K562 (cell line): Measurements from ENCODE around the gene NUP62. TPM values are rescaled to one million over a fixed set of nuclear protein-coding genes. Genes with fewer than 3 reads are reported as not detected.
A peak's percentile ranks its signal among the peaks of the same experiment; 100 is the strongest.

Experiments used
- GTF3C2 ChIP-seq: IDR thresholded peaks from 3 replicates; pipeline ENCODE4 v1.6.1; 2011; ENCODE audit warnings: borderline replicate concordance, mild to moderate bottlenecking, moderate library complexity; ENCODE audit not compliant: insufficient read length; ENCODE audit errors: extremely low read depth
- HMG20B ChIP-seq: fragments of 250-450 bp; sonication (Bioruptor Pico); IDR thresholded peaks from 2 replicates; pipeline ENCODE4 v1.5.0; 2021; ENCODE audit warnings: mild to moderate bottlenecking
- KDM5B ChIP-seq: fragments of 200-600 bp; sonication (generic); IDR thresholded peaks from 2 replicates; pipeline ENCODE4 v1.6.1; 2012; ENCODE audit warnings: low read depth, mild to moderate bottlenecking, moderate library complexity, low read length, control low read depth, inconsistent platforms; ENCODE audit not compliant: insufficient replicate concordance
- MCM5 ChIP-seq: fragments of 450-650 bp; IDR thresholded peaks from 2 replicates; pipeline ENCODE4 v1.6.1; 2016; ENCODE audit warnings: low read depth
- ZBTB17 ChIP-seq: fragments of 450-650 bp; formaldehyde crosslinking; IDR thresholded peaks from 2 replicates; pipeline ENCODE4 v1.4.0; 2020; ENCODE audit warnings: mild to moderate bottlenecking
- ZBTB40 ChIP-seq, 2 experiments: fragments of 450-650 bp in 1 of 2; sonication (generic) in 1 of 2; formaldehyde crosslinking in 1 of 2; IDR thresholded peaks; 2 replicates each; pipeline versions ENCODE4 v1.7.1 to v1.9.0; 2016 to 2022; ENCODE audit warnings: inconsistent platforms in 1 of 2, mild to moderate bottlenecking in 1 of 2, missing genetic modification reagents in 1 of 2
- polyA plus RNA-seq, 8 experiments: library from polyadenylated mRNA; depleted of rRNA in 4 of 8; stranded (reverse) in 5 of 8; unstranded in 3 of 8; fragments of >200 nt; fragmentation: Nextera tagmentation in 2 of 8; fragmentation: Illumina TruSeq in 1 of 8; extraction: Ambion mirVana in 2 of 8; extraction: Trizol in 1 of 8; gene quantifications; 2 replicates each; pipeline versions ENCODE4 v1.2.1 to v1.2.3, GENCODE V29; 2011 to 2014; ENCODE audit warnings: inconsistent platforms in 1 of 8, missing spikeins in 1 of 8
- total RNA-seq, 7 experiments: library from RNA; depleted of rRNA in 6 of 7; stranded (reverse); fragments of >200 nt in 6 of 7; fragmentation: Illumina TruSeq in 2 of 7; extraction: Trizol in 2 of 7; gene quantifications; 2 replicates each; pipeline versions ENCODE4 v1.2.1 to v1.2.3, GENCODE V29; 2011 to 2021; ENCODE audit warnings: low replicate concordance in 1 of 7
- TF ChIP-seq, protein P1 (sequence below): sonication (generic); formaldehyde crosslinking; IDR thresholded peaks from 2 replicates; pipeline ENCODE4 v1.8.0; 2023; ENCODE audit warnings: missing genetic modification reagents, mild to moderate bottlenecking, borderline replicate concordance

NUP62 gene
- total and polyA plus RNA-seq, 9 of the 15 experiments (the other 6 are each of a cell fraction or from before 2014, with no cell fraction given): 16.9 to 109 (median 66.0) TPM

DNA sequence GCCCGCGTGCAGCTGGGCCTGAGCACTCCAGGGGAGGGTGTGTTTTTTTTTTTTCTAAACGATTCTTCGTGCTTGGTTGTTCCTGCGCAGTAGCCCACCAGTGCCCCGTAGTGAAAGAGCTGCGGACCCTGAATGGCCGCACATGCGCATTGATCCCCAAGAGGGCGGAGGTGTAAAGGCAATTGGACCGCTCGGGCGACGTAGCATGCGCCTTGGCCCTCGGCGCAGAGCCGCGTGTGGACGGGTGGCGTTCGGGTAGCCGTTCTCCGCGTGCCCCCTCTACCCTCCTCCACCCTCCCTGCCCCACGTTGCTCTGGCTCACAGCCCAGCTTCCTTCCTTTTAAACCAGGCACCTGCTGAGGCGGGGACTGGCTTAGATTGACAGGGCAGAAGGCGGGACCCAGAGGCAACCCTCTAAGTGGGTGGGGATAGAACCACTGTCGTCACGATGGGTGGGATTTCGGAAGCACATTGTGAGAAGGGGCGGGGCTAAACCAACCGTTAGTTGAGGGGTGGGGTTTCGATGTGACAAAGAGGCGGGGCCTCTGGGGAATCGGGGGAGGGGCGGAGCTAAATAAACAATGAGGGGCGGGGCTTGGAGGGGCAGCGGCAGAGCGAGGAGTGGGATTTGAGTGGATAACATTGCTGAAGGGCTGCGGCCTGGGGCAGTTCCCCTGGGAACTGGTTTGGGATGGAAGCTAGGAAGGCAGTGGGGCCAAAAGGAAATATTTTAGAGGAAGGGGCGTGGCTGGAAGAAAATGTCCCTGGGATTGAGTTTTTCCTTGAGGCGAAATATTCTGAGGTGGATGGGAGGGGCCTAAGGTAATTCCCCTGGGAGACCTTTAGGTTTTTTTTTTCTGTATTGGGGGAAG is 543 bp upstream of the NUP62 start (continued):
- TF ChIP-seq ZBTB17 (CRISPR knock-in tag): 0 out of 2 replicates have a peak, but pooled peaks have one; percentile 16
- TF ChIP-seq, protein P1, sequence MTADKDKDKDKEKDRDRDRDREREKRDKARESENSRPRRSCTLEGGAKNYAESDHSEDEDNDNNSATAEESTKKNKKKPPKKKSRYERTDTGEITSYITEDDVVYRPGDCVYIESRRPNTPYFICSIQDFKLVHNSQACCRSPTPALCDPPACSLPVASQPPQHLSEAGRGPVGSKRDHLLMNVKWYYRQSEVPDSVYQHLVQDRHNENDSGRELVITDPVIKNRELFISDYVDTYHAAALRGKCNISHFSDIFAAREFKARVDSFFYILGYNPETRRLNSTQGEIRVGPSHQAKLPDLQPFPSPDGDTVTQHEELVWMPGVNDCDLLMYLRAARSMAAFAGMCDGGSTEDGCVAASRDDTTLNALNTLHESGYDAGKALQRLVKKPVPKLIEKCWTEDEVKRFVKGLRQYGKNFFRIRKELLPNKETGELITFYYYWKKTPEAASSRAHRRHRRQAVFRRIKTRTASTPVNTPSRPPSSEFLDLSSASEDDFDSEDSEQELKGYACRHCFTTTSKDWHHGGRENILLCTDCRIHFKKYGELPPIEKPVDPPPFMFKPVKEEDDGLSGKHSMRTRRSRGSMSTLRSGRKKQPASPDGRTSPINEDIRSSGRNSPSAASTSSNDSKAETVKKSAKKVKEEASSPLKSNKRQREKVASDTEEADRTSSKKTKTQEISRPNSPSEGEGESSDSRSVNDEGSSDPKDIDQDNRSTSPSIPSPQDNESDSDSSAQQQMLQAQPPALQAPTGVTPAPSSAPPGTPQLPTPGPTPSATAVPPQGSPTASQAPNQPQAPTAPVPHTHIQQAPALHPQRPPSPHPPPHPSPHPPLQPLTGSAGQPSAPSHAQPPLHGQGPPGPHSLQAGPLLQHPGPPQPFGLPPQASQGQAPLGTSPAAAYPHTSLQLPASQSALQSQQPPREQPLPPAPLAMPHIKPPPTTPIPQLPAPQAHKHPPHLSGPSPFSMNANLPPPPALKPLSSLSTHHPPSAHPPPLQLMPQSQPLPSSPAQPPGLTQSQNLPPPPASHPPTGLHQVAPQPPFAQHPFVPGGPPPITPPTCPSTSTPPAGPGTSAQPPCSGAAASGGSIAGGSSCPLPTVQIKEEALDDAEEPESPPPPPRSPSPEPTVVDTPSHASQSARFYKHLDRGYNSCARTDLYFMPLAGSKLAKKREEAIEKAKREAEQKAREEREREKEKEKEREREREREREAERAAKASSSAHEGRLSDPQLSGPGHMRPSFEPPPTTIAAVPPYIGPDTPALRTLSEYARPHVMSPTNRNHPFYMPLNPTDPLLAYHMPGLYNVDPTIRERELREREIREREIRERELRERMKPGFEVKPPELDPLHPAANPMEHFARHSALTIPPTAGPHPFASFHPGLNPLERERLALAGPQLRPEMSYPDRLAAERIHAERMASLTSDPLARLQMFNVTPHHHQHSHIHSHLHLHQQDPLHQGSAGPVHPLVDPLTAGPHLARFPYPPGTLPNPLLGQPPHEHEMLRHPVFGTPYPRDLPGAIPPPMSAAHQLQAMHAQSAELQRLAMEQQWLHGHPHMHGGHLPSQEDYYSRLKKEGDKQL (CRISPR knock-in tag): peak; percentile 20; the same call in 1 of the 2 replicates
- TF ChIP-seq MCM5: no peak
- peak; percentile 9; the same call in 1 of the 2 replicates for TF ChIP-seq ZBTB40 (IDR thresholded peaks at IDR 0.05)
- TF ChIP-seq ZBTB40 (CRISPR knock-in tag; IDR thresholded peaks at IDR 0.05): 0 out of 2 replicates have a peak, but pooled peaks have one; percentile 18
- no peak for TF ChIP-seq GTF3C2
- TF ChIP-seq HMG20B (CRISPR knock-in tag): no peak
- TF ChIP-seq KDM5B: peak; percentile 91
